ENCODE data around the gene ST8SIA5.

The ST8SIA5 gene

GRCh38 chr18:46727177-46727576 lies 29.7 kb downstream of the ST8SIA5 start:
- H3K4me1 ChIP-seq (ENCODE audit: control insufficient read depth, insufficient read depth, low read length, unreplicated experiment) = no peaks in the 10 kb centered on the region
- no peaks in the 10 kb centered on the region for H3K36me3 ChIP-seq (ENCODE audit: insufficient read depth, low read length)
- no peak overlapping the region for H3K4me3 ChIP-seq (ENCODE audit: low read depth, low read length)
- no peaks in the 10 kb centered on the region for H3K79me2 ChIP-seq (ENCODE audit: control insufficient read depth, insufficient read depth, low read length, unreplicated experiment)
- no peak overlapping the region for H2AFZ ChIP-seq (ENCODE audit: low read length, unreplicated experiment)
- 0 out of 2 replicates have a peak, but pooled peaks cover under 1% of the 10 kb centered on the region for H3K27me3 ChIP-seq (ENCODE audit: insufficient read depth, low read length)
- no peak overlapping the region for H3K27ac ChIP-seq (ENCODE audit: low read depth, low read length)

- Histone ChIP-seq H2AFZ (ENCODE audit: low read length, unreplicated experiment) (no peak overlapping the region), H3K27ac (ENCODE audit: low read depth, low read length) (no peak overlapping the region), H3K36me3 (ENCODE audit: insufficient read depth, low read length) (no peaks in the 10 kb centered on the region), H3K27me3 (ENCODE audit: insufficient read depth, low read length) (peaks cover 13% of the 10 kb centered on the region; the same call in 1 of the 2 replicates), H3K4me1 (ENCODE audit: control insufficient read depth, insufficient read depth, low read length, unreplicated experiment) (no peaks in the 10 kb centered on the region), H3K4me3 (ENCODE audit: low read depth, low read length) (no peak overlapping the region), H3K79me2 (ENCODE audit: control insufficient read depth, insufficient read depth, low read length, unreplicated experiment) (no peaks in the 10 kb centered on the region)
Measured at GRCh38 chr18:46725310-46725709, 31.5 kb downstream of the ST8SIA5 start.

GRCh38 chr18:46723856-46724415 lies 32.9 kb downstream of the ST8SIA5 start:
- Histone ChIP-seq H3K4me1 (ENCODE audit: control insufficient read depth, insufficient read depth, low read length, unreplicated experiment) (peaks cover 5% of the 10 kb centered on the region), H3K4me3 (ENCODE audit: low read depth, low read length) (no peak overlapping the region), H3K79me2 (ENCODE audit: control insufficient read depth, insufficient read depth, low read length, unreplicated experiment) (no peaks in the 10 kb centered on the region), H3K27me3 (ENCODE audit: insufficient read depth, low read length) (peaks cover 13% of the 10 kb centered on the region; the same call in 1 of the 2 replicates), H3K36me3 (ENCODE audit: insufficient read depth, low read length) (no peaks in the 10 kb centered on the region), H2AFZ (ENCODE audit: low read length, unreplicated experiment) (no peak overlapping the region), H3K27ac (ENCODE audit: low read depth, low read length) (no peak overlapping the region)

GRCh38 chr18:46722051-46722450 lies 34.8 kb downstream of the ST8SIA5 start:
- no peak overlapping the region for H3K27ac ChIP-seq (ENCODE audit: low read depth, low read length)
- H3K27me3 ChIP-seq (ENCODE audit: insufficient read depth, low read length) = peaks cover 13% of the 10 kb centered on the region; the same call in 1 of the 2 replicates
- peaks cover 9% of the 10 kb centered on the region for H3K4me1 ChIP-seq (ENCODE audit: control insufficient read depth, insufficient read depth, low read length, unreplicated experiment)
- H2AFZ ChIP-seq (ENCODE audit: low read length, unreplicated experiment) = no peak overlapping the region
- no peak overlapping the region for H3K4me3 ChIP-seq (ENCODE audit: low read depth, low read length)
- H3K36me3 ChIP-seq (ENCODE audit: insufficient read depth, low read length) = no peaks in the 10 kb centered on the region
- H3K79me2 ChIP-seq (ENCODE audit: control insufficient read depth, insufficient read depth, low read length, unreplicated experiment) = no peaks in the 10 kb centered on the region

GRCh38 chr18:46721331-46721730 lies 35.5 kb downstream of the ST8SIA5 start:
- H3K36me3 ChIP-seq (ENCODE audit: insufficient read depth, low read length) = no peaks in the 10 kb centered on the region
- H3K27ac ChIP-seq (ENCODE audit: low read depth, low read length) = no peak overlapping the region
- H3K4me1 ChIP-seq (ENCODE audit: control insufficient read depth, insufficient read depth, low read length, unreplicated experiment) = peaks cover 9% of the 10 kb centered on the region
- no peak overlapping the region for H2AFZ ChIP-seq (ENCODE audit: low read length, unreplicated experiment)
- H3K79me2 ChIP-seq (ENCODE audit: control insufficient read depth, insufficient read depth, low read length, unreplicated experiment) = no peaks in the 10 kb centered on the region
- peaks cover 13% of the 10 kb centered on the region; the same call in 1 of the 2 replicates for H3K27me3 ChIP-seq (ENCODE audit: insufficient read depth, low read length)
- H3K4me3 ChIP-seq (ENCODE audit: low read depth, low read length) = no peak overlapping the region

GRCh38 chr18:46720521-46720920 lies 36.3 kb downstream of the ST8SIA5 start:
- Histone ChIP-seq H3K27ac (ENCODE audit: low read depth, low read length) (no peak overlapping the region), H3K27me3 (ENCODE audit: insufficient read depth, low read length) (peaks cover 13% of the 10 kb centered on the region; the same call in 1 of the 2 replicates), H3K79me2 (ENCODE audit: control insufficient read depth, insufficient read depth, low read length, unreplicated experiment) (no peaks in the 10 kb centered on the region), H3K4me1 (ENCODE audit: control insufficient read depth, insufficient read depth, low read length, unreplicated experiment) (peaks cover 9% of the 10 kb centered on the region), H2AFZ (ENCODE audit: low read length, unreplicated experiment) (no peak overlapping the region), H3K36me3 (ENCODE audit: insufficient read depth, low read length) (no peaks in the 10 kb centered on the region), H3K4me3 (ENCODE audit: low read depth, low read length) (no peak overlapping the region)

- H3K27me3 ChIP-seq (ENCODE audit: insufficient read depth, low read length) = peaks cover 13% of the 10 kb centered on the region; the same call in 1 of the 2 replicates
- H3K36me3 ChIP-seq (ENCODE audit: insufficient read depth, low read length) = no peaks in the 10 kb centered on the region
- peaks cover 9% of the 10 kb centered on the region for H3K4me1 ChIP-seq (ENCODE audit: control insufficient read depth, insufficient read depth, low read length, unreplicated experiment)
- H2AFZ ChIP-seq (ENCODE audit: low read length, unreplicated experiment) = no peak overlapping the region
- no peaks in the 10 kb centered on the region for H3K79me2 ChIP-seq (ENCODE audit: control insufficient read depth, insufficient read depth, low read length, unreplicated experiment)
- no peak overlapping the region for H3K27ac ChIP-seq (ENCODE audit: low read depth, low read length)
- no peak overlapping the region for H3K4me3 ChIP-seq (ENCODE audit: low read depth, low read length)
Measured at GRCh38 chr18:46720092-46720491, 36.8 kb downstream of the ST8SIA5 start.

GRCh38 chr18:46719388-46719787 lies 37.5 kb downstream of the ST8SIA5 start:
- Histone ChIP-seq H3K27me3 (ENCODE audit: insufficient read depth, low read length) (peaks cover 13% of the 10 kb centered on the region; the same call in 1 of the 2 replicates), H3K4me3 (ENCODE audit: low read depth, low read length) (no peak overlapping the region), H3K36me3 (ENCODE audit: insufficient read depth, low read length) (no peaks in the 10 kb centered on the region), H2AFZ (ENCODE audit: low read length, unreplicated experiment) (no peak overlapping the region), H3K4me1 (ENCODE audit: control insufficient read depth, insufficient read depth, low read length, unreplicated experiment) (peaks cover 9% of the 10 kb centered on the region), H3K79me2 (ENCODE audit: control insufficient read depth, insufficient read depth, low read length, unreplicated experiment) (no peaks in the 10 kb centered on the region), H3K27ac (ENCODE audit: low read depth, low read length) (no peak overlapping the region)

GRCh38 chr18:46718501-46719341 lies 38.1 kb downstream of the ST8SIA5 start:
- H3K4me1 ChIP-seq (ENCODE audit: control insufficient read depth, insufficient read depth, low read length, unreplicated experiment) = peaks cover 9% of the 10 kb centered on the region

GRCh38 chr18:46716827-46717226 lies 40.0 kb downstream of the ST8SIA5 start:
- H3K4me1 ChIP-seq (ENCODE audit: control insufficient read depth, insufficient read depth, low read length, unreplicated experiment) = peaks cover 13% of the 10 kb centered on the region
- H2AFZ ChIP-seq (ENCODE audit: low read length, unreplicated experiment) = no peak overlapping the region
- H3K79me2 ChIP-seq (ENCODE audit: control insufficient read depth, insufficient read depth, low read length, unreplicated experiment) = no peaks in the 10 kb centered on the region
- H3K27me3 ChIP-seq (ENCODE audit: insufficient read depth, low read length) = peaks cover 15% of the 10 kb centered on the region
- H3K4me3 ChIP-seq (ENCODE audit: low read depth, low read length) = no peak overlapping the region
- no peak overlapping the region for H3K27ac ChIP-seq (ENCODE audit: low read depth, low read length)
- no peaks in the 10 kb centered on the region for H3K36me3 ChIP-seq (ENCODE audit: insufficient read depth, low read length)

More at GRCh38 chr18:46718501-46719341, 38.1 kb downstream of the ST8SIA5 start:
- Histone ChIP-seq H3K4me3 (ENCODE audit: low read depth, low read length) (0 out of 2 replicates have a peak overlapping the region, but pooled peaks have one; percentile 8), H3K36me3 (ENCODE audit: insufficient read depth, low read length) (no peaks in the 10 kb centered on the region), H3K27me3 (ENCODE audit: insufficient read depth, low read length) (peaks cover 18% of the 10 kb centered on the region), H2AFZ (ENCODE audit: low read length, unreplicated experiment) (no peak overlapping the region), H3K79me2 (ENCODE audit: control insufficient read depth, insufficient read depth, low read length, unreplicated experiment) (no peaks in the 10 kb centered on the region), H3K27ac (ENCODE audit: low read depth, low read length) (0 out of 2 replicates have a peak overlapping the region, but pooled peaks have one; percentile 0)

All from ACC112 (cell line).